Keratinocyte (primary cell): ENCODE data around the gene CLHC1.

Experiments
- EZH2 ChIP-seq: IDR thresholded peaks from one replicate; pipeline ENCODE4 v1.6.1; 2012; ENCODE audit warnings: inconsistent platforms, mild to moderate bottlenecking, low read length, moderate library complexity
- TF ChIP-seq, protein P1 (sequence below), 3 experiments: IDR thresholded peaks in 1 of 3; conservative IDR thresholded peaks in 1 of 3; optimal IDR thresholded peaks in 1 of 3; 2 replicates in 2 of 3; 3 replicates in 1 of 3; pipeline versions ENCODE3 to v1.5.1; 2011; ENCODE audit warnings: low read length in 3 of 3, mild to moderate bottlenecking in 3 of 3, moderate library complexity in 2 of 3, control low read depth in 1 of 3, inconsistent platforms in 1 of 3; ENCODE audit not compliant: insufficient read depth in 2 of 3; ENCODE audit errors: extremely low read depth in 1 of 3

DNA sequence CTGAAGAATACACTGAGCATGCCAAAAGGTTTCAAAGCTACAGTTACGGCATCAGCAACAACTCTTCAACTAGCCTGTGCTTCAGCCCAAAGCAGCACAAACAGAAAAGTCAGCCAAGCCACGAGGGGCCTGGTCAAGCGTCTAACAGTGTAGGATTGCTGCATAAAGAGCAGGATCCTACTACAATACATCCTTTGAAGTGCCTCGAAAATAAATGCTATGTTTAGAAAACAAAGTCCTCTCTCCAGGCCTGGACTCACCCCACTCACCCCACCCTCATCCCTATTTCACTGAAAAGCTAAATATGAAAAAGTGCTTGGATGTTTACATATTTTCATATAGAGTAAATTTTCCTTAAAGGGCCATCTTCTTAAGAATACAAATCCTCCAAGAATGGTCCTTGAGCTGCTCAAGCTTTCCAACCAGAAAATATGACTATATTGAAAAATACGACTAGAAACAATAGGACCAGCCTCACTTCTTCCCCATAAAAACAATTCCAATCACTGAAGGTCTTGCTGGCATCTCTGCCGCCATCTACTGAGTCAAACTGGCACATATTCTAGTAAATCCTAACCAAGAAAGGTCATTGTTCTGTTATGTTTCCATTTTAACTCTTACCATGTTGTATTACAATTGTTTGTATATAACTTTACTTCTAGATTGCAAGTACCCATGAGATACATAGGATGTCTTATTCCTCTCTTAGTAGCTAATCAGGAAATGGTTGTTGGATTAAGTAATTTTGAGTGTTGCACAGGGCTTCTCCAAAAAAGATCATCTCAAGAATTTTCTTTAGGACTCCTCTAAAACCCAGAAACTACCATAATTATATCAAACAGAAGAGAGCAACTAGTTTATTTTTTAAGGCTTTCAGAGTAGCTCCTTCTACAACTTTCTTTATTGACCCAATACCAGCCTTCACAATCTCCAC, 63.6 kb downstream of the CLHC1 start:
- TF ChIP-seq, protein P1, sequence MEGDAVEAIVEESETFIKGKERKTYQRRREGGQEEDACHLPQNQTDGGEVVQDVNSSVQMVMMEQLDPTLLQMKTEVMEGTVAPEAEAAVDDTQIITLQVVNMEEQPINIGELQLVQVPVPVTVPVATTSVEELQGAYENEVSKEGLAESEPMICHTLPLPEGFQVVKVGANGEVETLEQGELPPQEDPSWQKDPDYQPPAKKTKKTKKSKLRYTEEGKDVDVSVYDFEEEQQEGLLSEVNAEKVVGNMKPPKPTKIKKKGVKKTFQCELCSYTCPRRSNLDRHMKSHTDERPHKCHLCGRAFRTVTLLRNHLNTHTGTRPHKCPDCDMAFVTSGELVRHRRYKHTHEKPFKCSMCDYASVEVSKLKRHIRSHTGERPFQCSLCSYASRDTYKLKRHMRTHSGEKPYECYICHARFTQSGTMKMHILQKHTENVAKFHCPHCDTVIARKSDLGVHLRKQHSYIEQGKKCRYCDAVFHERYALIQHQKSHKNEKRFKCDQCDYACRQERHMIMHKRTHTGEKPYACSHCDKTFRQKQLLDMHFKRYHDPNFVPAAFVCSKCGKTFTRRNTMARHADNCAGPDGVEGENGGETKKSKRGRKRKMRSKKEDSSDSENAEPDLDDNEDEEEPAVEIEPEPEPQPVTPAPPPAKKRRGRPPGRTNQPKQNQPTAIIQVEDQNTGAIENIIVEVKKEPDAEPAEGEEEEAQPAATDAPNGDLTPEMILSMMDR (optimal IDR thresholded peaks at IDR 0.05 in 1 of 3, IDR thresholded peaks at IDR 0.05 in 1 of 3, conservative IDR thresholded peaks at IDR 0.05 in 1 of 3; ENCODE audit: extremely low read depth in 1 of 3, insufficient read depth in 2 of 3, low read length in 3 of 3) = peak; percentile 53 to 77 (median 65)
- no peak for TF ChIP-seq EZH2
